ENCODE measurements around the gene ALDH1L1.

DNA sequence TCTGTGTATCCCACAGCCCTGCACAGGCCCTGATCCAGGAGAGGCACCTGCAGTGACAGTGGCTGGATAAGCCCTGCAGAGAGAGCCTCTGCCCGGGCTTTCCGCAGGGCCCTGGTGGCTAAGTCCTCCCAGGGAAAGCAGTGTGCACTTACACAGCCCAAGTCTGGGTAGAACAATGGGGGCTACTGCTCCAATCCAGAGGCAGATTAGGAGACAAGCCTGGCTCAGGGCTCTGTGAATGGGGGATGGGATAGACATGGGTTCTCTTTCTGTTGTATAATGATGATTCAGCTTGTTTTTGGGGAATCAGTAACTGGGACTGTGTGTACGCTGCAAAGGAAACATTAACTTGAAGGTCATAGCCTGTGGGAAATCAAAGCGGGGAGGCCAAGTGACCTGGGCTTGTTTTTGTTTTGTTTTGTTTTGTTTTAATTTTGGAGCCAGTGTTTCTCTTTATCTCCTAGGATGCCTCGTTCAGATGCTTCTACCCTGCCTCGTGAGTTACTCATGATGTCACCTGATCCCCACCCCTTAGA is 4.1 kb upstream of the ALDH1L1 start:
- TF ChIP-seq, protein P1, sequence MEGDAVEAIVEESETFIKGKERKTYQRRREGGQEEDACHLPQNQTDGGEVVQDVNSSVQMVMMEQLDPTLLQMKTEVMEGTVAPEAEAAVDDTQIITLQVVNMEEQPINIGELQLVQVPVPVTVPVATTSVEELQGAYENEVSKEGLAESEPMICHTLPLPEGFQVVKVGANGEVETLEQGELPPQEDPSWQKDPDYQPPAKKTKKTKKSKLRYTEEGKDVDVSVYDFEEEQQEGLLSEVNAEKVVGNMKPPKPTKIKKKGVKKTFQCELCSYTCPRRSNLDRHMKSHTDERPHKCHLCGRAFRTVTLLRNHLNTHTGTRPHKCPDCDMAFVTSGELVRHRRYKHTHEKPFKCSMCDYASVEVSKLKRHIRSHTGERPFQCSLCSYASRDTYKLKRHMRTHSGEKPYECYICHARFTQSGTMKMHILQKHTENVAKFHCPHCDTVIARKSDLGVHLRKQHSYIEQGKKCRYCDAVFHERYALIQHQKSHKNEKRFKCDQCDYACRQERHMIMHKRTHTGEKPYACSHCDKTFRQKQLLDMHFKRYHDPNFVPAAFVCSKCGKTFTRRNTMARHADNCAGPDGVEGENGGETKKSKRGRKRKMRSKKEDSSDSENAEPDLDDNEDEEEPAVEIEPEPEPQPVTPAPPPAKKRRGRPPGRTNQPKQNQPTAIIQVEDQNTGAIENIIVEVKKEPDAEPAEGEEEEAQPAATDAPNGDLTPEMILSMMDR (conservative IDR thresholded peaks at IDR 0.05; ENCODE audit: low read depth, low read length) = no peak
- TF ChIP-seq RAD21 (IDR thresholded peaks at IDR 0.05; ENCODE audit: low read length) = no peak
- TF ChIP-seq MAFK (IDR thresholded peaks at IDR 0.05; ENCODE audit: low read depth, low read length) = peak; percentile 69
- no peak for TF ChIP-seq POLR2A (IDR thresholded peaks at IDR 0.05; ENCODE audit: low read depth, low read length)
- TF ChIP-seq, protein P2, sequence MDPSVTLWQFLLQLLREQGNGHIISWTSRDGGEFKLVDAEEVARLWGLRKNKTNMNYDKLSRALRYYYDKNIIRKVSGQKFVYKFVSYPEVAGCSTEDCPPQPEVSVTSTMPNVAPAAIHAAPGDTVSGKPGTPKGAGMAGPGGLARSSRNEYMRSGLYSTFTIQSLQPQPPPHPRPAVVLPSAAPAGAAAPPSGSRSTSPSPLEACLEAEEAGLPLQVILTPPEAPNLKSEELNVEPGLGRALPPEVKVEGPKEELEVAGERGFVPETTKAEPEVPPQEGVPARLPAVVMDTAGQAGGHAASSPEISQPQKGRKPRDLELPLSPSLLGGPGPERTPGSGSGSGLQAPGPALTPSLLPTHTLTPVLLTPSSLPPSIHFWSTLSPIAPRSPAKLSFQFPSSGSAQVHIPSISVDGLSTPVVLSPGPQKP (IDR thresholded peaks at IDR 0.05; ENCODE audit: borderline replicate concordance, low read depth, low read length) = no peak
- no peak for TF ChIP-seq CEBPB (IDR thresholded peaks at IDR 0.05; ENCODE audit: low read depth, low read length)
- TF ChIP-seq MXI1 (IDR thresholded peaks at IDR 0.05; ENCODE audit: borderline replicate concordance, low read depth, low read length) = no peak
- TF ChIP-seq SMC3 (IDR thresholded peaks at IDR 0.05; ENCODE audit: low read depth, low read length) = no peak
